KOPT-K1 (cell line): ENCODE measurements around the gene BAIAP2L1.
"Not testable (repeated sequence)": the region's sequence is repeated elsewhere in the genome, so short reads cannot be mapped to it uniquely, and the experiment has no call there.

ENCODE experiments used
- H3K27ac ChIP-seq: fragments of 200-600 bp; sonication (generic); 2 replicates; pipeline ENCODE4 v1.5.1; 2016; ENCODE audit warnings: antibody characterized with exemption, mild to moderate bottlenecking, low read depth, low read length; ENCODE audit not compliant: poor library complexity, severe bottlenecking
- H3K36me3 ChIP-seq: fragments of 200-600 bp; sonication (generic); 2 replicates; pipeline ENCODE4 v1.5.1; 2017; ENCODE audit warnings: antibody characterized with exemption, mild to moderate bottlenecking, low read length, moderate library complexity; ENCODE audit not compliant: insufficient read depth
- H3K9me3 ChIP-seq: fragments of 200-600 bp; sonication (generic); 2 replicates; pipeline ENCODE4 v1.5.1; 2017; ENCODE audit warnings: antibody characterized with exemption, low read length, mild to moderate bottlenecking; ENCODE audit not compliant: insufficient read depth, poor library complexity, severe bottlenecking

Gene BAIAP2L1

DNA sequence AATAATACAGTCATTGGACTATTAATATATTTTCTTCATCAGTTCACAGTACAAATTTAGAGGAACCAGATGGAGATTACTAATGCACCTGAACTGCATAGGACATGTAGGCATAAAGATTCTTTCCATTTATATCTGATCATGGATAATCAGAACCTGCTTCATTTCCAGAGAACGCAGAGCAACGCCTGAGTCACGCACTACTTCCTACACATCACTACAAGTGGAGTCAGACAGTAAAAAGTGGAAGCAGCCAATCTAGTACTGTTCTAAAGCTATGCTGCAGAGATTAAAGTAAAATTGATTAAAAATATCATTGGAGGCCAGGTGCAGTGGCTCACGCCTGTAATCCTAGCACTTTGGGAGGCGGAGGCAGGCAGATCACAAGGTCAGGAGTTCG is 76.1 kb downstream of the BAIAP2L1 start:
- H3K27ac ChIP-seq = no peak overlapping the region
- H3K9me3 ChIP-seq = no peaks in the 10 kb centered on the region
- H3K36me3 ChIP-seq = no peaks in the 10 kb centered on the region

GRCh38 chr7:98323597-98324322 is 77.1 kb downstream of the BAIAP2L1 start:
- H3K27ac ChIP-seq = no peak overlapping the region
- H3K36me3 ChIP-seq = no peaks in the 10 kb centered on the region
- no peaks in the 10 kb centered on the region for H3K9me3 ChIP-seq

- Histone ChIP-seq H3K27ac (no peak overlapping the region), H3K36me3 (no peaks in the 10 kb centered on the region), H3K9me3 (peaks cover 2% of the 10 kb centered on the region)
Observed at GRCh38 chr7:98322331-98323270, 78.3 kb downstream of the BAIAP2L1 start.

- Histone ChIP-seq H3K36me3 (no peaks in the 10 kb centered on the region), H3K27ac (no peak overlapping the region), H3K9me3 (peaks cover 14% of the 10 kb centered on the region)
Observed at GRCh38 chr7:98321301-98321700, 79.6 kb downstream of the BAIAP2L1 start.

DNA sequence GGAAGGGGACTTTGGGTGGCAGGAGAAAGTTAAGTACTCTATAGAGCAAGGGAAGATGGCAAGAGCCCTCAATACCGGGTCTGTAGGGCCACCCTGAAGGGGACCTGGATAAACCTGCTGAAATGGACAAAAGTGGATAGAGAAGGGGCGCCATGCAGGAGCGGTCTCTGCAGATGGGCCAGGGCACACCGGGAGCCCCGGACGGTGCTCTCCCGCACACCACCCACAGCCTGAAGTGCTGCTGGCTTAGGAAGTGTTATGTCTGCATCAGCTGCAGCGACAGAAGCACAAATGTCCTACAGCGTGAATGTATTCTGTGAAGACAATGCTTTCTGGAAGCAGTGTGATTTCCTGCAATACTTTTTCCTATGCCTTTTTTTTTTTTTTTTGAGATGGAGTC is 81.7 kb downstream of the BAIAP2L1 start:
- peaks cover 22% of the 10 kb centered on the region for H3K9me3 ChIP-seq
- no peak overlapping the region for H3K27ac ChIP-seq
- H3K36me3 ChIP-seq = no peaks in the 10 kb centered on the region

DNA sequence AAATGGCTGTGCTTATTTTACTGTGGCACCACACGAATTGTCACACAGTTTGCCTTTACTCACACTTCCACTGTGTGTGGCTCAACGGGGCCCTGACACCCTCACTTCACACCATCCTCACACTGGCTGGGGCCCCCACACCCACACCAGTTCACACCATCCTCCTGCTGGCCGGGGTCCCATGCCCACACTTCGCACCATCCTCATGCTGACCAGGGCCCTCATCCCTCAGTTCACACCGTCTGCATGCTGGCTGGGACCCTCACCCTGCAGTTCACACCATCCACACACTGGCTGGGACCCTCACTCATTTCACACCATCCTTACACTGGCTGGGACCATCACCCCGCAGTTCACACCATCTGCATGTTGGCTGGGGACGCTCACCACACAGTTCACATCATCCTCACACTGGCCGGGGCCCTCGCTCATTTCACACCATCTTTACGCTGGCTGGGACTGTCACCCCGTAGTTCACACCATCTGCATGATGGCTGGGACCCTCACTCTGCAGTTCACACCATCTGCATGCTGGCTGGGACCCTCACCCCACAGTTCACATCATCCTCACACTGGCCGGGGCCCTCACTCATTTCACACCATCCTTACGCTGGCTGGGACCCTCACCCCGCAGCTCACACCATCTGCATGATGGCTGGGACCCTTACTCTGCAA is 83.4 kb downstream of the BAIAP2L1 start:
- Histone ChIP-seq H3K27ac (no peak overlapping the region), H3K9me3 (peaks cover 22% of the 10 kb centered on the region), H3K36me3 (no peaks in the 10 kb centered on the region)

DNA sequence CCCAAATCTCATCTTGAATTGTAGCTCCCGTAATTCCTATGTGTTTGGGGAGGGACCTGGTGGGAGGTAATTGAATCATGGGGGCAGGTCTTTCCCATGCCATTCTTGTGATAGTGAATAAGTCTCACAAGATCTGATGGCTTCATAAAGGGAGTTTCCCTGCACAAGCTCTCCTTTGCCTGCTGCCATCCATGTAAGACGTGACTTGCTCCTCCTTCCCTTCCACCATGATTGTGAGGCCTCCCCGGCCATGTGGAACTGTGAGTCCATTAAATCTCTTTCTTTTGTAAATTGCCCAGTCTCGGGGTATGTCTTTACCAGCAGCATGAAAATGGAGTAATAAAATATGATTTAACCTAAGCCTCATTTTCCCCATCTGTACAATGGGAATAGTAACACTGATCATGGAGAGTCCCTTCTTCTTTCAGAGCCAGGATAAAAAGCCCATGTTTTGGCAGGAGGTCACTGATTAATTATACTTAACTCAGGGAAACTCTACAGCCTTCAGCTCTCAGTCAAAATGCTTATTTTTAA is 84.8 kb downstream of the BAIAP2L1 start:
- not testable (repeated sequence) for H3K36me3 ChIP-seq

DNA sequence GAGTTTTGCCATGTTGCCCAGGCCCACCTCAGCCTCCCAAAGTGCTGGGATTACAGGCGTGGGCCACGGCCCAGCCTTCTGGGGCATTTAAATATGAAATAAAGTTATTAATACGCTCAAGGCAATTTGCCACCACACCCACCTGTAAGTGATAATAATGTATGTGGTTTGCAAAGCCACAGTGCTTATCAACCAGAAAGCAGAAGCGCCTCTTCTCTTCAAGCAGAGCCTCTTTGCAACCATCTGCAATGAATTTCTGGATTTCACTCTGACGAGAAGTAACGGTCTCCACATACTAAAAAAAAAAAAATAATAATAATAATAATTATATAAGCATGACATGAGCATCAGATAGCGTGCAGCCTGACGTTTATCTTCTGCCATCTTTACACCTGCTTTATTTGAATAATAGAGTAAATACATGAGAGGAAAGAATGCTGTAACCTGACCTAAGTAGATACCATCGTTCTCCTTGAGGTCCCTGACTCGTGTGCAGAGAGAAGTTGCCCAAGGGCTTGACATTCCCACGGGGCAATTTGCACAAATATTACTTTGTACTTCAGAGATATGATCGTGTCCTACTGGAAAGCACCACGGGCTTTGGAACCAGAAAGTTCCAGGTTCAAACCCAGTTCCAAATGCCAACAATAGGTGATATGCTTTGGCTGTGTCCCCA is 85.4 kb downstream of the BAIAP2L1 start:
- Histone ChIP-seq H3K36me3 (no peaks in the 10 kb centered on the region), H3K9me3 (peaks cover 22% of the 10 kb centered on the region), H3K27ac (no peak overlapping the region)

More for the DNA sequence above, 84.8 kb downstream of the BAIAP2L1 start:
- H3K27ac ChIP-seq = not testable (repeated sequence)
- H3K9me3 ChIP-seq = peaks cover 22% of the 10 kb centered on the region

DNA sequence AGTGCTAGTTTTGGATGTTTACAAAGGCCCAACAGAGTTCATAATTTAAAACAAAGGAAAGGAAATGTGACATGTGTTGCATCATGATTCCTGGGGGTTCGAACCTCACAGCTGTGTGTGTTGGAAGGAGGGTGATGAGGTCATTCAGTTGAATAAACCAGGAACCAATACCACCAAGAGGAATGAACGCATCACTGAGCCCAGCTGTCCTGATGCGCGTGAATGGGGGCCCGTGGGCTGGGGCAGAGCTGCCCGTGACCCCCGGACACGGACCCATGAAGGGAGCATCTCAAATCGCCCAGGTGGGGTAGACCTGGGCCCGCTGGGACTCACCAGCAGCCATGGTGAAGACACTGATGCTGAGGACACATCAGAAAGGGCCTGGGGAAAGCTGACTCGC is 86.4 kb downstream of the BAIAP2L1 start:
- Histone ChIP-seq H3K36me3 (no peaks in the 10 kb centered on the region), H3K9me3 (peaks cover 22% of the 10 kb centered on the region), H3K27ac (no peak overlapping the region)

DNA sequence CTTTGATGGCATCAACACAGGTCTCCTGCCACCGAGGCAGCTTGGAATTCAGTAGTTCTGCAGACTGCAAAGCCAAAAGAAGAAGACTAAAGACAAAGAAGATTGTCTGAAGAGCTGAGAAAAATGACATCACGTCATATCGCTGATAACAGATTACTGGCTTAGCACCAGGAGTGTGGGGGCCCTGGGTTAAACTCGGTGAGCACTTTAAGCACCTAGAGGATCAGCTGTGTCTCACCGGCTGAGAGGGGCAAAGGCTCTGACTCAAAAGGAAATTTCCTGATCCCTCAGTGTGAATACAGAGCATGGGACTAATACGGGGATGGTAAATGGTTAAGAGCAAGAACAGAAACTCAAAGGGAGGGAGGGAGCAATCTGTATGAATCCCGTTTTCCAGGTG is 88.7 kb downstream of the BAIAP2L1 start:
- Histone ChIP-seq H3K27ac (no peak overlapping the region), H3K36me3 (no peaks in the 10 kb centered on the region), H3K9me3 (peaks cover 16% of the 10 kb centered on the region)

DNA sequence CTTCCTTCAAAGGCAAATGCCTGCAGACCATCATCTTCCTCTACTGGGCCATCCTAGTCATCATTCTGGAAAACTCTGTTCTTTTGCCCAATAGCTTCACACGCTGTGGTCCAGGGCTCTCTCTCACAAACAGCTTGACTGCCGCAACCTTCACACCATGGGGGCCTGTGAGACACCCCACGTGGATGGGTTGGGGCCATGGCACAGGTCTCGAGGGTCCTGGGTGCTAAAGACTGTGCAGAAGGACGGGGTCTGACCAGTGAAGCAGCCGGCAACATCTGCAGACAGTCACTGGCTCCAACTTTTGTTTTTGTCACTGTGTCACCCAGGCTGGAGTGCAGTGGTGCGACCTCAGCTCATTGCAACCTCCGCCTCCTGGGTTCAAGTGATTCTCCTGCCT is 91.3 kb downstream of the BAIAP2L1 start:
- Histone ChIP-seq H3K36me3 (no peaks in the 10 kb centered on the region), H3K27ac (no peak overlapping the region), H3K9me3 (no peaks in the 10 kb centered on the region)

DNA sequence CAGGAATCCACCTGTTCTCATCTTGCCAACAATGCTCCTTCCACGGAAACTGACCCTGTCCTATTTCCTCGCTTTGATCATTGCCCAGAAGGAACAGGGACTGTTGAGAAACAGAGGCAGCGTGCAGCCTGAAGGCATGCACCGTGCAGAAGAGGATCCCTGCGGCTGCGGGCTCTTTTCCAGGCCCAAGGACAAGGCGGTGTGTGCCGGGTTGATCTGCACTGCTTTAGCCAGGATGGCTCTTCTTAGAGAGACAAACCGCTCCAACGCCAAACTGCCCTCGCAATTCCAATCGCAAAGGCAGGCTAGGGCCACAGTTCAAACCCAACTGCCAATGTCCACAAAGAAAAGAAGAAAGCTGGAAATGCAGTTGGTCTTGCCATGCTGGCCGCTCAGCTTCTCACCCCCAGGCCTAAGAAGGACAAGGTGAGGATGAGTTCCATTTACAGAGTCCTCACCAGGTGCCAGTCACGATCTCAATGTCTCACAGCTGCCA is 92.9 kb downstream of the BAIAP2L1 start:
- Histone ChIP-seq H3K27ac (no peak overlapping the region), H3K9me3 (no peaks in the 10 kb centered on the region), H3K36me3 (no peaks in the 10 kb centered on the region)

DNA sequence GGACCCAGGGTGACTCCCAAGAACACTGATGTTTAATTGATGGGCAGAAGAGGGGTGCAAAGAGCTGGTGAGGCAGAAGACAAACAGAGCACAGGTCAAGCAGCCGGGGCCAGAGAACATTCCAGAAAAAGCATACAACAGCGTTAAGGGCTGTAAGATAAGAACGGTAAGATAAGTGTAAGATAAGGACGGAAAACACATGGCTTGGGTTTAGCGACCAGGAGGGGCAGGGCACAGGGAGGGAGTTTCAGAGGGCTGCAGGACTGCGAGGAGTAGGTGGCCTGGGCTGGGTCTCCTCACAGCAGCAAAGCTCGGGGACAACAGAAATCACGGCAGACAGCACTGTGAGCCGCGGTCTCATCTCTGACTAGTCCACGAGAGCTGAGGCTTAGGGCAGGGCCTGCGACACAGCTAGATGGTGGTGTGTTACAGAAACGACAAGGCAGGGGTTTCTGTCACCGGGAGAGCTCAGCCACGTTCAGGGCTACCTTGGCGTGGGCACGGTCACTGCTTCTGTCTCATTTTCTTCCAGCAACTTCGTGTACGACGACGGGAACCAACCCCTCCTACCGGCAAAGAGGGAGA is 94.8 kb downstream of the BAIAP2L1 start:
- no peaks in the 10 kb centered on the region for H3K36me3 ChIP-seq
- H3K27ac ChIP-seq = no peak overlapping the region
- no peaks in the 10 kb centered on the region for H3K9me3 ChIP-seq

DNA sequence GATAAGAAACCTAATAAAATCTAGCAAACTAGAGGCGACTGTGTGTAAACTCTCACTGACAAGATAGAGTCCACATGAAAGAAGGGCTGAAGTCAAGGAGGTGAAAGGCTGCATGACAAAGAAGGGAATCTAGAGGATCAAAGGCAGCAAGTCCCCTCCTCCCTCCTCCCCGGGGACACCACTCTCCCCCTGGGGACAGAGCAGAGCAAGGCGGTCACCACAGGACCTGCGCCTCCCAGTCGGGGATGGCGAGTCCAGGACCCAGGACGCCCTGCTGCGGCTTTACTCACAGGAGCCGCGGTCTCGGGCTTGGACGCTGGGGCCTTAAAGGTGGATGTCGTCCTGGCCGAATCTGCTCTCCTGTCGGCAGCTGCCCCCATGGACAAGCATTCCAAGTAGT is 97.0 kb downstream of the BAIAP2L1 start:
- Histone ChIP-seq H3K27ac (no peak overlapping the region), H3K36me3 (no peaks in the 10 kb centered on the region), H3K9me3 (no peaks in the 10 kb centered on the region)
